ENCODE measurements around the gene LYRM7. TPM values are rescaled to one million over a fixed set of nuclear protein-coding genes. Genes with fewer than 3 reads are reported as not detected.
A peak's percentile ranks its signal among the peaks of the same experiment; 100 is the strongest.

The LYRM7 gene
- total RNA-seq, 5 donors from 2014 or later (not counting 1 experiment from before 2014, with no cell fraction given), result 7.5 to 17.0 (median 12.9) TPM

- H3K4me3 Mint-ChIP-seq, result no peak overlapping the region
- ATAC-seq (replicated peaks in 1 of 4) (peak; percentile 45 to 74 (median 60)), DNase-seq (peak in 9 of 35 experiments; percentile 2 to 36 (median 9))
- WGBS (ENCODE audit: insufficient coverage), result 79% methylated on average over 4 of the region's 6 CpGs
- no peak overlapping the region for H3K4me3 ChIP-seq (ENCODE audit: control insufficient read depth in 1 of 2, extremely low read depth in 1 of 2, low read length in 1 of 2)
- H3K27me3 ChIP-seq (replicated peaks in 1 of 2; ENCODE audit: control insufficient read depth in 2 of 2, extremely low read depth in 1 of 2, insufficient read depth in 2 of 2, low read length in 1 of 2), result no peaks in the 10 kb centered on the region
- H3K27ac Mint-ChIP-seq, result no peak overlapping the region
- H3K27me3 Mint-ChIP-seq, result no peaks in the 10 kb centered on the region
- H3K36me3 ChIP-seq (ENCODE audit: control insufficient read depth in 2 of 2, extremely low read depth in 1 of 2, insufficient read depth in 1 of 2, low read length in 1 of 2), result no peaks in the 10 kb centered on the region
- POLR2A ChIA-PET, result interaction anchor here (0.6 to 1.0 kb wide), 3 partner anchors 15 to 34 kb away, joined by 3 to 5 read pairs (median 4); no protein-coding TSS in a partner anchor
- CTCF ChIA-PET, result interaction anchor here (0.8 to 1.1 kb wide), 2 partner anchors 26 to 34 kb away, joined by 3 to 4 read pairs; no protein-coding TSS in a partner anchor
- H3K9me3 ChIP-seq, result no peaks in the 10 kb centered on the region
- no peaks in the 10 kb centered on the region for H3K9me3 Mint-ChIP-seq
- H3K4me1 ChIP-seq (ENCODE audit: control insufficient read depth in 1 of 2, extremely low read depth in 1 of 2, insufficient read depth in 2 of 2, low read length in 2 of 2), result peaks cover 5 to 13% of the 10 kb centered on the region in 2 experiments
- peaks cover 5% of the 10 kb centered on the region for H3K36me3 Mint-ChIP-seq
- peak overlapping the region; percentile 25 for H3K27ac ChIP-seq (ENCODE audit: low read length)
- H3K4me1 Mint-ChIP-seq, result peaks cover 0 to 21% (median 10%) of the 10 kb centered on the region in 3 donors
These were observed 53.9 kb downstream of the LYRM7 start for GRCh38 chr5:131224387-131225201.

- no peak for ATAC-seq (replicated peaks in 1 of 4)
- H3K4me3 Mint-ChIP-seq, result no peak overlapping the region
- 100% methylated on average over 1 of the region's 4 CpGs for WGBS (ENCODE audit: insufficient coverage)
- no peaks in the 10 kb centered on the region for H3K27me3 Mint-ChIP-seq
- Histone ChIP-seq H3K27me3 (replicated peaks in 1 of 2; ENCODE audit: control insufficient read depth in 2 of 2, extremely low read depth in 1 of 2, insufficient read depth in 2 of 2, low read length in 1 of 2) (no peaks in the 10 kb centered on the region), H3K4me1 (ENCODE audit: control insufficient read depth in 1 of 2, extremely low read depth in 1 of 2, insufficient read depth in 2 of 2, low read length in 2 of 2) (peaks cover 5 to 15% of the 10 kb centered on the region in 2 experiments), H3K27ac (ENCODE audit: low read length) (no peak overlapping the region), H3K36me3 (ENCODE audit: control insufficient read depth in 2 of 2, extremely low read depth in 1 of 2, insufficient read depth in 1 of 2, low read length in 1 of 2) (no peaks in the 10 kb centered on the region), H3K4me3 (ENCODE audit: control insufficient read depth in 1 of 2, extremely low read depth in 1 of 2, low read length in 1 of 2) (no peak overlapping the region), H3K9me3 (no peaks in the 10 kb centered on the region)
- H3K36me3 Mint-ChIP-seq, result peaks cover 5% of the 10 kb centered on the region
- H3K9me3 Mint-ChIP-seq, result no peaks in the 10 kb centered on the region
- H3K27ac Mint-ChIP-seq, result no peak overlapping the region
- ChIA-PET POLR2A (no interaction called here), CTCF (interaction anchor here in 1 of 2 donors (1.1 kb wide), 1 partner anchor 25 kb away, joined by 4 read pairs; no protein-coding TSS in a partner anchor)
- H3K4me1 Mint-ChIP-seq, result peaks cover 6 to 27% (median 15%) of the 10 kb centered on the region in 3 donors
- DNase-seq, result no peak
These were observed 54.7 kb downstream of the LYRM7 start for GRCh38 chr5:131225282-131225974.

GRCh38 chr5:131226899-131227298, 56.2 kb downstream of the LYRM7 start:
- POLR2A ChIA-PET, result interaction anchor here in 1 of 2 donors (0.6 to 1.0 kb wide), 2 partner anchors 18 to 475 kb away, joined by 3 to 5 read pairs; no protein-coding TSS in a partner anchor
- no CpG with 5 or more reads among the region's 2 CpGs for WGBS (ENCODE audit: insufficient coverage)
- Mint-ChIP-seq H3K4me1 (peaks cover 11 to 26% (median 14%) of the 10 kb centered on the region in 3 donors), H3K9me3 (no peaks in the 10 kb centered on the region), H3K27me3 (no peaks in the 10 kb centered on the region), H3K27ac (no peak overlapping the region), H3K4me3 (no peak overlapping the region), H3K36me3 (no peaks in the 10 kb centered on the region)
- CTCF ChIA-PET, result interaction anchor here in 1 of 2 donors (0.6 kb wide), 1 partner anchor 8 kb away, joined by 3 read pairs; no protein-coding TSS in a partner anchor
- H3K9me3 ChIP-seq, result no peaks in the 10 kb centered on the region
- peaks cover 5 to 16% of the 10 kb centered on the region in 2 experiments for H3K4me1 ChIP-seq (ENCODE audit: control insufficient read depth in 1 of 2, extremely low read depth in 1 of 2, insufficient read depth in 2 of 2, low read length in 2 of 2)
- H3K4me3 ChIP-seq (ENCODE audit: control insufficient read depth in 1 of 2, extremely low read depth in 1 of 2, low read length in 1 of 2), result no peak overlapping the region
- H3K27me3 ChIP-seq (replicated peaks in 1 of 2; ENCODE audit: control insufficient read depth in 2 of 2, extremely low read depth in 1 of 2, insufficient read depth in 2 of 2, low read length in 1 of 2), result no peaks in the 10 kb centered on the region
- H3K36me3 ChIP-seq (ENCODE audit: control insufficient read depth in 2 of 2, extremely low read depth in 1 of 2, insufficient read depth in 1 of 2, low read length in 1 of 2), result no peaks in the 10 kb centered on the region
- ATAC-seq (replicated peaks in 1 of 4), result no peak
- no peak overlapping the region for H3K27ac ChIP-seq (ENCODE audit: low read length)
- DNase-seq, result no peak

GRCh38 chr5:131228646-131229045, 57.9 kb downstream of the LYRM7 start:
- H3K4me3 Mint-ChIP-seq, result no peak overlapping the region
- no peaks in the 10 kb centered on the region for H3K36me3 ChIP-seq (ENCODE audit: control insufficient read depth in 2 of 2, extremely low read depth in 1 of 2, insufficient read depth in 1 of 2, low read length in 1 of 2)
- ChIA-PET CTCF (interaction anchor here in 1 of 2 donors (0.7 kb wide), 1 partner anchor 63 kb away, joined by 3 read pairs; no protein-coding TSS in a partner anchor), POLR2A (no interaction called here)
- peaks cover 5 to 16% of the 10 kb centered on the region in 2 experiments for H3K4me1 ChIP-seq (ENCODE audit: control insufficient read depth in 1 of 2, extremely low read depth in 1 of 2, insufficient read depth in 2 of 2, low read length in 2 of 2)
- no peaks in the 10 kb centered on the region for H3K27me3 ChIP-seq (replicated peaks in 1 of 2; ENCODE audit: control insufficient read depth in 2 of 2, extremely low read depth in 1 of 2, insufficient read depth in 2 of 2, low read length in 1 of 2)
- H3K4me1 Mint-ChIP-seq, result peaks cover 11 to 16% (median 12%) of the 10 kb centered on the region in 3 donors
- DNase-seq (no peak), ATAC-seq (replicated peaks in 1 of 4) (no peak)
- no peaks in the 10 kb centered on the region for H3K9me3 Mint-ChIP-seq
- no CpG with 5 or more reads among the region's 1 CpG for WGBS (ENCODE audit: insufficient coverage)
- no peak overlapping the region for H3K27ac Mint-ChIP-seq
- no peaks in the 10 kb centered on the region for H3K27me3 Mint-ChIP-seq
- no peaks in the 10 kb centered on the region for H3K36me3 Mint-ChIP-seq
- no peak overlapping the region for H3K27ac ChIP-seq (ENCODE audit: low read length)
- no peak overlapping the region for H3K4me3 ChIP-seq (ENCODE audit: control insufficient read depth in 1 of 2, extremely low read depth in 1 of 2, low read length in 1 of 2)
- no peaks in the 10 kb centered on the region for H3K9me3 ChIP-seq

- no peaks in the 10 kb centered on the region for H3K36me3 ChIP-seq (ENCODE audit: control insufficient read depth in 2 of 2, extremely low read depth in 1 of 2, insufficient read depth in 1 of 2, low read length in 1 of 2)
- Mint-ChIP-seq H3K4me3 (no peak overlapping the region), H3K27ac (peak overlapping the region; percentile 39 to 65), H3K36me3 (no peaks in the 10 kb centered on the region), H3K9me3 (no peaks in the 10 kb centered on the region), H3K4me1 (peaks cover 11 to 16% (median 12%) of the 10 kb centered on the region in 3 donors), H3K27me3 (no peaks in the 10 kb centered on the region)
- no peak overlapping the region for H3K4me3 ChIP-seq (ENCODE audit: control insufficient read depth in 1 of 2, extremely low read depth in 1 of 2, low read length in 1 of 2)
- H3K9me3 ChIP-seq, result no peaks in the 10 kb centered on the region
- H3K27ac ChIP-seq (ENCODE audit: low read length), result no peak overlapping the region
- no peak for DNase-seq
- H3K4me1 ChIP-seq (ENCODE audit: control insufficient read depth in 1 of 2, extremely low read depth in 1 of 2, insufficient read depth in 2 of 2, low read length in 2 of 2), result peaks cover 0 to 7% of the 10 kb centered on the region in 2 experiments
- POLR2A ChIA-PET, result interaction anchor here in 1 of 2 donors (1.1 kb wide), 1 partner anchor 8 kb away, joined by 3 read pairs; no protein-coding TSS in a partner anchor
- H3K27me3 ChIP-seq (replicated peaks in 1 of 2; ENCODE audit: control insufficient read depth in 2 of 2, extremely low read depth in 1 of 2, insufficient read depth in 2 of 2, low read length in 1 of 2), result no peaks in the 10 kb centered on the region
- CTCF ChIA-PET, result no interaction called here
- ATAC-seq (replicated peaks in 1 of 4), result no peak
- WGBS (ENCODE audit: insufficient coverage), result no CpG with 5 or more reads among the region's 4 CpGs
These were observed 58.9 kb downstream of the LYRM7 start for GRCh38 chr5:131229623-131230022.

- peak overlapping the region in 1 of 2 donors; percentile 79 for H3K27ac Mint-ChIP-seq
- H3K9me3 Mint-ChIP-seq, result no peaks in the 10 kb centered on the region
- no peaks in the 10 kb centered on the region for H3K36me3 ChIP-seq (ENCODE audit: control insufficient read depth in 2 of 2, extremely low read depth in 1 of 2, insufficient read depth in 1 of 2, low read length in 1 of 2)
- DNase-seq (no peak), ATAC-seq (replicated peaks in 1 of 4) (no peak)
- peaks cover 0 to 3% of the 10 kb centered on the region in 2 experiments for H3K4me1 ChIP-seq (ENCODE audit: control insufficient read depth in 1 of 2, extremely low read depth in 1 of 2, insufficient read depth in 2 of 2, low read length in 2 of 2)
- peaks cover 11 to 16% (median 12%) of the 10 kb centered on the region in 3 donors for H3K4me1 Mint-ChIP-seq
- H3K36me3 Mint-ChIP-seq, result no peaks in the 10 kb centered on the region
- no peak overlapping the region for H3K4me3 Mint-ChIP-seq
- WGBS (ENCODE audit: insufficient coverage), result no CpG with 5 or more reads among the region's 5 CpGs
- H3K27me3 ChIP-seq (replicated peaks in 1 of 2; ENCODE audit: control insufficient read depth in 2 of 2, extremely low read depth in 1 of 2, insufficient read depth in 2 of 2, low read length in 1 of 2), result no peaks in the 10 kb centered on the region
- no peaks in the 10 kb centered on the region for H3K9me3 ChIP-seq
- no peak overlapping the region for H3K4me3 ChIP-seq (ENCODE audit: control insufficient read depth in 1 of 2, extremely low read depth in 1 of 2, low read length in 1 of 2)
- H3K27me3 Mint-ChIP-seq, result no peaks in the 10 kb centered on the region
- H3K27ac ChIP-seq (ENCODE audit: low read length), result no peak overlapping the region
- CTCF ChIA-PET, result no interaction called here
- POLR2A ChIA-PET, result interaction anchor here in 1 of 2 donors (1.1 kb wide), 1 partner anchor 9 kb away, joined by 3 read pairs; no protein-coding TSS in a partner anchor
These were observed 59.7 kb downstream of the LYRM7 start for GRCh38 chr5:131230406-131230805.
